ENCODE results near the gene FYCO1. TPM values are rescaled to one million over a fixed set of nuclear protein-coding genes. Genes with fewer than 3 reads are reported as not detected.

FYCO1 gene
- total and polyA plus RNA-seq, 10 of the 15 experiments (the other 5 are each of a cell fraction or from before 2014, with no cell fraction given): 1.5 to 8.4 (median 6.5) TPM

DNA sequence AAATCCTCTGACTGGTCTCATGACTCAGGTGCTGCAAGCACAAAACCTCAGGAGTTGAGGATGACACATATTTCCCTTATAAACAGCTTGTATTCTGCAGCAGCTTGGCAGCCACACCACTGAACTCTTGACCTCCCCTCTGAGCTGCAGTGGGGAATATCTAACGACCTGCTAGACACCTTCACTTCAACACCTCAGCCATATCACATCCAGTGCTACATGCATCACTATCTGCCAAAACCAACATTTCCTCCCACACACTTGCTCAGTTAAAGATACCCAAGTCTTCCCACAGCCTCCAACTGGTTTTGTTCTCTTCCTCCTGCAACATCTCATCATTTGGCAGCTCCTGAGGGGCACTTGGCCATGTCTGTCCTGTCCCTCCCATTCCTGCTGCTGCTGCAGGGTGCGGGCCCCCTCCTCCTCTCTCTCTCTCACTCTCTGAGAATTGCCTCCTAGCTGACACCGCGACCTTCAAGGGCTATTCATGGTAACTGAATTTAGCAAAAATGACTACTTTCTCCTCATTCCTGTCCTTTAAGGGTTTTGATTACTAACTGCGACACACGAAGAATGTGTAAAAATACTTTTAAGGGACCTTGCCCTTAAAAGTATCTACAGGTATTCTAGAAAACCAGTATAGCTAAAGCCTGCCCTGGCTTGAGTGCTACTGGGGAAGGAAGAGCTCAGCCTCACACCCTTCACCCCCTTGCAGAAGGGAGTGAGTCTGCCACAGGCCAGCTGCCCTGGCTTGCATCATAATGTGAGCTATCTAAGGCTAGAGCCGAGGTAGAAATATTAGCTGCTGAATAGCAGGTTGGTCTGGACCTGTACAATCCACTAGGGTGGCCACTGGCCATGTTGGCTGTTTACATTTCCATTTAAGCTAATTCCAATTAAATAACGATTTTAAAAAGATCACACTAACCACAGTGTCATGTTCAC is 114.3 kb downstream of the FYCO1 start (continued):
- no peak for TF ChIP-seq ZBTB4 (CRISPR knock-in tag; IDR thresholded peaks at IDR 0.05)
- TF ChIP-seq FOXK2 (IDR thresholded peaks at IDR 0.05): no peak; the same call in 1 of the 2 replicates
- TF ChIP-seq ZNF207 (IDR thresholded peaks at IDR 0.05; ENCODE audit: borderline replicate concordance): no peak
- 0 out of 2 replicates have a peak, but pooled peaks have one; percentile 4 for TF ChIP-seq RAD21 (IDR thresholded peaks at IDR 0.05; ENCODE audit: insufficient read depth, low read depth, low read length)
- TF ChIP-seq CBX3 (IDR thresholded peaks at IDR 0.05; ENCODE audit: borderline replicate concordance, low read depth): no peak
- TF ChIP-seq, protein P1, sequence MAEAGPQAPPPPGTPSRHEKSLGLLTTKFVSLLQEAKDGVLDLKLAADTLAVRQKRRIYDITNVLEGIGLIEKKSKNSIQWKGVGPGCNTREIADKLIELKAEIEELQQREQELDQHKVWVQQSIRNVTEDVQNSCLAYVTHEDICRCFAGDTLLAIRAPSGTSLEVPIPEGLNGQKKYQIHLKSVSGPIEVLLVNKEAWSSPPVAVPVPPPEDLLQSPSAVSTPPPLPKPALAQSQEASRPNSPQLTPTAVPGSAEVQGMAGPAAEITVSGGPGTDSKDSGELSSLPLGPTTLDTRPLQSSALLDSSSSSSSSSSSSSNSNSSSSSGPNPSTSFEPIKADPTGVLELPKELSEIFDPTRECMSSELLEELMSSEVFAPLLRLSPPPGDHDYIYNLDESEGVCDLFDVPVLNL (IDR thresholded peaks at IDR 0.05; ENCODE audit: low read depth, low read length): no peak
- TF ChIP-seq SRF (IDR thresholded peaks at IDR 0.05; ENCODE audit: low read depth in 2 of 2, low read length in 2 of 2): 0 out of 4 replicates have a peak, but pooled peaks of 1 of the 2 experiments have one; percentile 23
- TF ChIP-seq KLF5 (IDR thresholded peaks at IDR 0.05; ENCODE audit: partially characterized antibody): no peak
- TF ChIP-seq PAX5 (IDR thresholded peaks at IDR 0.05; ENCODE audit: borderline replicate concordance, low read depth, low read length): 0 out of 2 replicates have a peak, but pooled peaks have one; percentile 7
- peak; percentile 94 for TF ChIP-seq NBN (IDR thresholded peaks at IDR 0.05)
- TF ChIP-seq TBL1XR1 (IDR thresholded peaks at IDR 0.05; ENCODE audit: low read depth, low read length): peak; percentile 65; the same call in 1 of the 2 replicates
- no peak for TF ChIP-seq SUPT20H (IDR thresholded peaks at IDR 0.05; ENCODE audit: borderline replicate concordance, control insufficient read depth, low read depth, low read length)
- TF ChIP-seq RUNX3 (IDR thresholded peaks at IDR 0.05; ENCODE audit: low read length): peak; percentile 81
- peak; percentile 79; the same call in 1 of the 2 replicates for TF ChIP-seq SMAD5 (IDR thresholded peaks at IDR 0.05; ENCODE audit: low read depth)
- TF ChIP-seq TCF12 (IDR thresholded peaks at IDR 0.05; ENCODE audit: low read depth, low read length): peak; percentile 88
- peak in 1 of 2 experiments; percentile 72; a peak in 1 of 3 replicates for TF ChIP-seq EGR1 (IDR thresholded peaks at IDR 0.05; ENCODE audit: borderline replicate concordance in 1 of 2, low read depth in 2 of 2, low read length in 2 of 2)
- peak; percentile 43; the same call in 1 of the 2 replicates for TF ChIP-seq GATAD2B (conservative IDR thresholded peaks at IDR 0.05; ENCODE audit: low read depth)

Data from GM12878 (cell line).